ENCODE measurements around the gene SPNS3. TPM values are rescaled to one million over a fixed set of nuclear protein-coding genes. Genes with fewer than 3 reads are reported as not detected.

SPNS3 gene
- total RNA-seq, 4 donors from 2014 or later: not detected

DNA sequence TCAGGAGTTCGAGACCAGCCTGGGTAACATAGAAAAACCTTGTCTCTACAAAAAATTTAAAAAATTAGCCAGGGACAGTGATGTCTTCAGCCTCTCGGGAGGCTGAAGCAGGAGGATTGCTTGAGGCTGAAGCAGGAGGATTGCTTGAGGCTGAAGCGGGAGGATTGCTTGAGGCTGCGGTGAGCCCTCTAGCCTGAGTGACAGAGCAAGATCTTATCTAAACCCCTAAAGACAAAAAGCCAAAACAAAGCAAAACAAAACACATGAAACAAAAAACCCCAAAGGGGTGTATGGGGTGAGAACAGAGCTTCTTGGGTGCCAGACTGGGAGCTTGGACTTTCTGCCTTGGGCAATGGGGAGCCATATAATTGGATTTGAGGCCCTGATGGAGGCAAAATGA lies 2.6 kb downstream of the SPNS3 start:
- DNase-seq (no peak), ATAC-seq (no peak)
- no peaks in the 10 kb centered on the region for H3K27me3 ChIP-seq
- intact Hi-C loops (cut with DNase I; ENCODE audit: low total_unique reads): no loop called here
- H3K27ac ChIP-seq: no peak overlapping the region
- H3K4me3 ChIP-seq: no peak overlapping the region
- in situ Hi-C loops (cut with MboI; ENCODE audit: low sequenced_read_pairs in 4 of 4): loop anchor here in 2 of 4 donors (25.0 kb wide), 1 partner anchor 201 kb away; the partner anchor contains the start of gene ALOX15 (in 2 of the 2)
- H3K4me1 ChIP-seq: no peaks in the 10 kb centered on the region
- no peaks in the 10 kb centered on the region for H3K9me3 ChIP-seq
- H3K36me3 ChIP-seq: no peaks in the 10 kb centered on the region
- no peak for TF ChIP-seq POLR2A (IDR thresholded peaks at IDR 0.05)
- TF ChIP-seq, protein P1, sequence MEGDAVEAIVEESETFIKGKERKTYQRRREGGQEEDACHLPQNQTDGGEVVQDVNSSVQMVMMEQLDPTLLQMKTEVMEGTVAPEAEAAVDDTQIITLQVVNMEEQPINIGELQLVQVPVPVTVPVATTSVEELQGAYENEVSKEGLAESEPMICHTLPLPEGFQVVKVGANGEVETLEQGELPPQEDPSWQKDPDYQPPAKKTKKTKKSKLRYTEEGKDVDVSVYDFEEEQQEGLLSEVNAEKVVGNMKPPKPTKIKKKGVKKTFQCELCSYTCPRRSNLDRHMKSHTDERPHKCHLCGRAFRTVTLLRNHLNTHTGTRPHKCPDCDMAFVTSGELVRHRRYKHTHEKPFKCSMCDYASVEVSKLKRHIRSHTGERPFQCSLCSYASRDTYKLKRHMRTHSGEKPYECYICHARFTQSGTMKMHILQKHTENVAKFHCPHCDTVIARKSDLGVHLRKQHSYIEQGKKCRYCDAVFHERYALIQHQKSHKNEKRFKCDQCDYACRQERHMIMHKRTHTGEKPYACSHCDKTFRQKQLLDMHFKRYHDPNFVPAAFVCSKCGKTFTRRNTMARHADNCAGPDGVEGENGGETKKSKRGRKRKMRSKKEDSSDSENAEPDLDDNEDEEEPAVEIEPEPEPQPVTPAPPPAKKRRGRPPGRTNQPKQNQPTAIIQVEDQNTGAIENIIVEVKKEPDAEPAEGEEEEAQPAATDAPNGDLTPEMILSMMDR (IDR thresholded peaks at IDR 0.05 in 4 of 5, conservative IDR thresholded peaks at IDR 0.05 in 1 of 5): no peak

DNA sequence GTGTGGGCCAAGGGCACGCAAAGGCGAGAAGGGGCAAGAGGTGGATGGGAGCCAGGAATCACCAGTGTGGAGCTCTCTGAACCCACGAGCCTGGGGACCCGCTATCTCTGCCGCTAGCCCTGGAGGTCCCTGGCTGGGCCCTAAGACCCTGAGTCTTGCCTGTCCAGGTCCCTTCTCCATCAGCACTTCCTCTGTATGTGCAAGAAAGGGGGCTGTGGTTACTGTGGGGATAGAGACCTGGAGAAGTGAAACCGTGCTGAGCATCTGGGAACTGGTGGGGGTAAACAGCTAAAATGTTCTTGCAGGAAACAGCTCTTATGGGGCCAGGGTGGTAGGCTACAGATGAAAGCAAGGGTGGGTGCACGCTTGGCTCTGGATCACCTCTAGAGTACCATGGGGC lies 3.1 kb downstream of the SPNS3 start:
- Histone ChIP-seq H3K36me3 (no peaks in the 10 kb centered on the region), H3K27ac (no peak overlapping the region), H3K4me1 (no peaks in the 10 kb centered on the region), H3K4me3 (no peak overlapping the region), H3K27me3 (no peaks in the 10 kb centered on the region), H3K9me3 (no peaks in the 10 kb centered on the region)
- TF ChIP-seq, protein P1 (IDR thresholded peaks at IDR 0.05 in 4 of 5, conservative IDR thresholded peaks at IDR 0.05 in 1 of 5): no peak
- no peak for TF ChIP-seq POLR2A (IDR thresholded peaks at IDR 0.05)
- DNase-seq: no peak
- intact Hi-C loops (cut with DNase I; ENCODE audit: low total_unique reads) (no loop called here), in situ Hi-C loops (cut with MboI; ENCODE audit: low sequenced_read_pairs in 4 of 4) (loop anchor here in 2 of 4 donors (25.0 kb wide), 1 partner anchor 200 kb away; the partner anchor contains the start of gene ALOX15 (in 2 of the 2))
- ATAC-seq: no peak

- ATAC-seq (no peak), DNase-seq (no peak)
- H3K27ac ChIP-seq: no peak overlapping the region
- no peaks in the 10 kb centered on the region for H3K9me3 ChIP-seq
- intact Hi-C loops (cut with DNase I; ENCODE audit: low total_unique reads): no loop called here
- in situ Hi-C loops (cut with MboI; ENCODE audit: low sequenced_read_pairs in 4 of 4): loop anchor here in 2 of 4 donors (25.0 kb wide), 1 partner anchor 199 kb away; the partner anchor contains the start of gene ALOX15 (in 2 of the 2)
- no peaks in the 10 kb centered on the region for H3K36me3 ChIP-seq
- no peaks in the 10 kb centered on the region for H3K27me3 ChIP-seq
- H3K4me3 ChIP-seq: no peak overlapping the region
- TF ChIP-seq, protein P1 (IDR thresholded peaks at IDR 0.05 in 4 of 5, conservative IDR thresholded peaks at IDR 0.05 in 1 of 5): no peak
- TF ChIP-seq POLR2A (IDR thresholded peaks at IDR 0.05): no peak
- H3K4me1 ChIP-seq: no peaks in the 10 kb centered on the region
Measured at GRCh38 chr17:4438162-4438944, 4.6 kb downstream of the SPNS3 start.

DNA sequence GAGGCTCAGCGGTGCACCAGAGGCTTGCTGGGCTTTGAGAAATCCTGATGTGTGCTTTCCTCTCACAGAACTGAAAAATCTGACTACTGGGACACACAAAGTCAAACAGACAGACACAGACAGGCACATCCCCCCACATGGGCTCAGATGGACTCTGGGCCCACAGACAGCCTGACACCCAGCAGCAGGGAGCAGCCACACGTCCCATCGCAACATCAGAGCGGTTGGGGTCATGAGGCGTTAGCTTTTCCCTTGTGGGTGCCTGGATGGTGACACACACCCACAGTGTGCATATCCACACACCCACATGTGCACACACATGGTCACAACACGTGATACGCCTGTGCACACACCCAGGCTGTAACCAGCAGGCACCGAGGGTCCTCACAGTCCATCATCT lies 6.3 kb downstream of the SPNS3 start:
- no peaks in the 10 kb centered on the region for H3K36me3 ChIP-seq
- H3K4me3 ChIP-seq: no peak overlapping the region
- no peak overlapping the region for H3K27ac ChIP-seq
- ATAC-seq (no peak), DNase-seq (no peak)
- intact Hi-C loops (cut with DNase I; ENCODE audit: low total_unique reads) (no loop called here), in situ Hi-C loops (cut with MboI; ENCODE audit: low sequenced_read_pairs in 4 of 4) (loop anchor here in 2 of 4 donors (25.0 kb wide), 1 partner anchor 197 kb away; the partner anchor contains the start of gene ALOX15 (in 2 of the 2))
- H3K27me3 ChIP-seq: no peaks in the 10 kb centered on the region
- H3K9me3 ChIP-seq: no peaks in the 10 kb centered on the region
- H3K4me1 ChIP-seq: no peaks in the 10 kb centered on the region
- no peak for TF ChIP-seq POLR2A (IDR thresholded peaks at IDR 0.05)
- TF ChIP-seq, protein P1 (IDR thresholded peaks at IDR 0.05 in 4 of 5, conservative IDR thresholded peaks at IDR 0.05 in 1 of 5): no peak

All from gastrocnemius medialis (tissue), 4 donors.